Activated naive CD4-positive, alpha-beta T cell (primary cell): ENCODE data around the gene SUGP2.
"Not testable (repeated sequence)": the region's sequence is repeated elsewhere in the genome, so short reads cannot be mapped to it uniquely, and the experiment has no call there.

Source experiments
- DNase-seq, 4 experiments: peaks; one replicate each; lab custom pipeline; 2025; lab: John Stamatoyannopoulos, UW

Gene SUGP2

GRCh38 chr19:19032420-19033175, 719 bp downstream of the SUGP2 start:
- DNase-seq: peak; percentile 12 to 71 (median 40)

DNA sequence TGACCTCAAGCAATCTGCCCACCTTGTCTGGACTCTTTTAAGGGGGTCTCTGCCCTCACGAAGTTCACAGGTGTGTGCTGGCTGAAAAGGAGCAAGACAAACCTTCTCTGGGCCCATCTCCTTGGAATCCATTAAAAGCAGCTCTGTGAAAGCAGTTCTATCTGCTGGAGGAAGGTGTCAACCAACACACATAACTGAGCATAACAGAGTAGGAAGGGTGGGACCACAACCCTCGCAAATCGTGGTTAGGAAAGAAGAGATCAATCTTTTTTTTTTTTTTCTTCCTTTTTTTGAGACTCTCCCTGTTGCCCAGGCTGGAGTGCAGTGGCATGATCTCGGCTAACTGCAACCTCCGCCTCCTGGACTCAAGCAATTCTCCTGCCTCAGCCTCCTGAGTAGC, 1.4 kb downstream of the SUGP2 start:
- no peak for DNase-seq

- DNase-seq: no peak
These were observed 4.8 kb downstream of the SUGP2 start for GRCh38 chr19:19028526-19028925.

DNA sequence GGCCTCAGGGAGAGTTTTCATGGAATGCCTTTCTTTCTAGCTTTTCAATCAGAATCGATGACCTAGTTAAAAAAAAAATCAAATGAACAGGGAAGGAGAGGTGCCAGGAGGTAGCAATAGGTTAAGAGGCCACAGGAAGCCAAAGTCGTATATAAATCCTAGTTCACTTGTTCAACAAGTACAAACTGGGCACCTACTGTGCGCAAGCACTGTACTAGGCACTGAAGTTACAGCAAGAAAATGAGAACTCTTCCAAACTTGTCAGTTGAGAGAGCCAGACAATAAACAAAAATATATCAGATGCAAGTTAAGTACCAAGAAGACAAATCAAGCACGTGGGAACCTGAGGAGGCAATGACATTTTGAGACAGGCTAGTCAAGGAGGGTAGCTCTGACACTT, 6.1 kb downstream of the SUGP2 start:
- no peak for DNase-seq

GRCh38 chr19:19026299-19026971, 6.9 kb downstream of the SUGP2 start:
- DNase-seq: no peak

GRCh38 chr19:19025861-19026260, 7.5 kb downstream of the SUGP2 start:
- no peak for DNase-seq

GRCh38 chr19:19023376-19023775, 9.9 kb downstream of the SUGP2 start:
- not testable (repeated sequence) for DNase-seq

- DNase-seq: no peak
These were observed 10.8 kb downstream of the SUGP2 start for GRCh38 chr19:19022380-19022961.

DNA sequence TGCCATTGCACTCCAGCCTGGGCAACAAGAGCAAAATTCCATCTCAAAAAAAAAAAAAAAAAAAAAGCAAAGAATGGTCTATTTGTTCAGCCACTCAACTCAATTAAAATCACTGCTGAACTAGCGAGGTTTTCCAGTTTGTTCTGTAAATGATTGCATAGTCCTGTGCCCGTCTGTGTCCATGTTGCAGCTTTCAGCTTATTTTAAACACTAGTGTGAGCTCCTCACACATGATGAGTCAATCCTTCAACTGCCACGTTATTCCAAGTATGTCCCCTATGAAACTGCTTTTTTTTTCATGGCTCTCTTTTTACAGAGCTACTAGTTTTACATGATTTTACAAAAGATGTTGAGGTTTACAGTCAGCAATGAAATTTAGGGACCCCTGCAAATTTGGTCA, 12.2 kb downstream of the SUGP2 start:
- DNase-seq: no peak

- no peak for DNase-seq
These were observed 22.8 kb downstream of the SUGP2 start for GRCh38 chr19:19010551-19010950.

DNA sequence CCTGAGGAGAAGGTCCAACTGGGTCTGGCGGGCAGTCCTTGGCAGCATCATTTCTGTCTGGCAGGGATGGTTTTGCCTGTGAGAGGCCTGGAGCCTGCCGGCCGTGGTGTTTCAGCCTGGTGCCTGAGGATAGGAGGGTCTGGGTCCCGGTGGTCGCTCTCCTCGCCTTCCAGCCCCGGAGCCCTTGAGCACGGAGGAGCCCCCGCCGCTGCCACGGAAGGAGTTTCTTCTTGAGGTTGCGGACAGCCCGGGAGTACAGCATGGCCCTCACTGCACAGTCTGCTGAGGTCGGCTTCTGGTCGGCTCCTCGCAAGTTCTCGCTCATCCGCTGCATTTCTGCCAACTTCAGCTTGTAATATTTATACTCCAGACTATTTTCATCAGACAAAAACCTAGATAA, 23.4 kb downstream of the SUGP2 start:
- DNase-seq: no peak

GRCh38 chr19:19006213-19006612, 27.1 kb downstream of the SUGP2 start:
- DNase-seq: no peak

- no peak for DNase-seq
These were observed 29.2 kb downstream of the SUGP2 start for GRCh38 chr19:19004144-19004543.

DNA sequence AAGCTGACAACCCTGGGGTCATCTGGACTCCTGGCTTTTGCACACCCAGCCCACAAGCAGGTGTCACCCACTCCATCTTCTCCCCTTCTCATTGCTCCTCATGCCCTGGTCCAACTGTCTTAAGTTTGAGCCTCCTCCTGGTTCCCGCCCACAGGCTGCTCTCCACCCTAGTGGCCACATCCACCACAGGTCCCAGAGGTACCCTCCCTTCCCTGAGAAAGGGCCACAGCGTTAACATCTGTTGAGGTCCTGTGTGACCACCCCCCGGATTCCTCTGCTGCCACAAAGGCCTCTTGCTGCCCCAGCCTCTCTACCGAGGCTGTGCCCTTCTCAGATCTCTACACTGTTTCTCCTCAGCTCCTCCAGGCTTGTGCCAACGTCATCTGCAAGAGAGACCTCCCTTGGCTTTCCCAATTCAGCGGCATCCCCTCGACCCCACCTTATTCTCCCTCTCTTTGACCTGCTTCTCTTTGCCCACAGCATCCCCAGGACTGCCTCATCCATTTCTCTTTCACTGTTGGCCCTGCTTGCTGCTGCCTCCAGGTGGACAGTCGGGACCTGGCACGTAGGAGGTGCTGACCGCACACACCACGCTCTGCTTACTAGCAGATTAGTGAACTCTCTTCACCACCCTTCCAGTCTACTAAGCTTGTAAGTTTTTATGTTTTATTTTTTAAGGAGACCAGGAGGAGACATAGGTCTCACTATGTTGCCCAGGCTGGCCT, 33.3 kb downstream of the SUGP2 start:
- no peak for DNase-seq

GRCh38 chr19:18999016-18999758, 34.1 kb downstream of the SUGP2 start:
- DNase-seq: no peak

DNA sequence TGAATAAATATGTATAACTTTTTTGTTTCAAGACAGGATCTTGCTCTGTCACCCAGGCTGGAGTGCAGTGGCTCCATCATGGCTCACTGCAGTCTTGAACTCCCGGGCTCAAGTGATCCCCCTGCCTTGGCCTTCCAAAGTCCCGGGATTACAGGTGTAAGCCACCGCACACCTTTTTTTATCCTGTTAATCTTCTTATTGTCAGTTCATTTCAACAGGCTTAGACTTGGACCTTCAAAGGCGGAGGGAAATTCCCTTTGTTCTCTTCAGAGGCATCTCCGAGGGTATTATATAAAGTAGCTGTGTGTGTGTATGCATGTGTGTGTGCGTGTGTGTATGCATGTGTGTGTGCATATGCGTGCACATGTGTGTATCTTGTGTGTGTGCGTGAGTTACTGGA, 35.0 kb downstream of the SUGP2 start:
- no peak for DNase-seq

GRCh38 chr19:18996796-18997394, 36.4 kb downstream of the SUGP2 start:
- DNase-seq: no peak

- DNase-seq: no peak
These were observed 37.0 kb downstream of the SUGP2 start for GRCh38 chr19:18996351-18996750.

GRCh38 chr19:18995804-18996241, 37.5 kb downstream of the SUGP2 start:
- no peak for DNase-seq

GRCh38 chr19:18993115-18993514, 40.2 kb downstream of the SUGP2 start:
- no peak for DNase-seq

GRCh38 chr19:18992696-18993095, 40.6 kb downstream of the SUGP2 start:
- DNase-seq: no peak
